Subcutaneous abdominal adipose tissue (tissue), 5 donors: ENCODE results near the gene SPRN.
"Not testable (repeated sequence)": the region's sequence is repeated elsewhere in the genome, so short reads cannot be mapped to it uniquely, and the experiment has no call there.

Source experiments
- H3K27ac ChIP-seq: one replicate; pipeline ENCODE4 v1.7.0; 2013; ENCODE audit warnings: low read depth, mild to moderate bottlenecking, inconsistent platforms, low read length, moderate library complexity
- H3K27me3 ChIP-seq, 5 donors: one replicate each; pipeline ENCODE4 v1.7.0; 2013; ENCODE audit warnings: low read length in 5 of 5, inconsistent platforms in 1 of 5; ENCODE audit not compliant: control insufficient read depth in 5 of 5, insufficient read depth in 4 of 5
- H3K36me3 ChIP-seq, 5 donors: one replicate each; pipeline ENCODE4 v1.7.0; 2013; ENCODE audit warnings: low read length in 5 of 5; ENCODE audit not compliant: control insufficient read depth in 5 of 5, insufficient read depth in 5 of 5
- H3K4me1 ChIP-seq, 5 donors: one replicate each; pipeline ENCODE4 v1.7.0; 2013; ENCODE audit warnings: low read length in 5 of 5, mild to moderate bottlenecking in 3 of 5, moderate library complexity in 1 of 5; ENCODE audit not compliant: control insufficient read depth in 5 of 5, insufficient read depth in 5 of 5
- H3K4me3 ChIP-seq, 5 donors: one replicate each; pipeline ENCODE4 v1.7.0; 2013; ENCODE audit warnings: low read length in 5 of 5, low read depth in 1 of 5
- H3K9ac ChIP-seq, 5 donors: one replicate each; pipeline ENCODE4 v1.7.0; 2013; ENCODE audit warnings: low read length in 5 of 5, mild to moderate bottlenecking in 4 of 5, moderate library complexity in 3 of 5
- H3K9me3 ChIP-seq, 5 donors: one replicate each; pipeline ENCODE4 v1.7.0; 2013; ENCODE audit warnings: low read length in 5 of 5; ENCODE audit not compliant: control insufficient read depth in 5 of 5
- donor health status: healthy.
- donor health status: healthy.
- donor health status: healthy.
- donor health status: healthy.
- donor health status: healthy.

The SPRN gene

GRCh38 chr10:133445751-133446708, 21.6 kb upstream of the SPRN start:
- Histone ChIP-seq H3K4me1 (no peaks in the 10 kb centered on the region), H3K27ac (no peak overlapping the region), H3K36me3 (peaks cover 0 to 7% (median 3%) of the 10 kb centered on the region in 5 donors), H3K27me3 (peaks cover 0 to 3% (median 0%) of the 10 kb centered on the region in 5 donors), H3K9me3 (peaks cover 5 to 33% (median 26%) of the 10 kb centered on the region in 5 donors), H3K4me3 (no peak overlapping the region), H3K9ac (no peak overlapping the region)

DNA sequence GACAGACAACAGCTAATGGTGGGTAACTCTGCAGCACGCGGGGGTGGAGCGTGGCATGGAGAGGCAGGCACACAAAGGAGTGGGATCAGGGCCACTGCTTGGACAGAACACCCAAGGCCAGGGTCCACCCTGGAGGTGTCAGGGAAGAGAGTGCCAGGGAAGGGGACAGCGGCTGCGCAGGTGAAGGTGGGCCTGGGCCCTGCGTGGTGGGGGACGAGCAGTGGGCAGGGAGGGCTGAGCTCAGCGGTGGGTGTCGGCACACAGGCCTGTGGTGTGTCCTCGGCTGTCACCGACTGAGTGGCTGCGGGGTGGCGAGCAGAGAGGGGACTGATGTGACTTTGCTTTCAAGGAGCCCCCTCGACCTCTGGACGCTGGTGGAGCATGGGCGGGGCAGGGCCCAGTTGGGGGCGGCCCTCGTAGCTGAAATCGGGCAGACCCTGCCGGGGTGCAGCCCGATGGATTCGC, 20.9 kb upstream of the SPRN start:
- no peak overlapping the region for H3K27ac ChIP-seq
- peaks cover 5 to 33% (median 26%) of the 10 kb centered on the region in 5 donors for H3K9me3 ChIP-seq
- no peak overlapping the region for H3K4me3 ChIP-seq
- H3K9ac ChIP-seq = no peak overlapping the region
- H3K4me1 ChIP-seq = no peaks in the 10 kb centered on the region
- peaks cover 0 to 7% (median 3%) of the 10 kb centered on the region in 5 donors for H3K36me3 ChIP-seq
- H3K27me3 ChIP-seq = peaks cover 0 to 3% (median 0%) of the 10 kb centered on the region in 5 donors

GRCh38 chr10:133444342-133445267, 20.2 kb upstream of the SPRN start:
- Histone ChIP-seq H3K27ac (no peak overlapping the region), H3K27me3 (peaks cover 0 to 3% (median 0%) of the 10 kb centered on the region in 5 donors), H3K4me1 (no peaks in the 10 kb centered on the region), H3K9me3 (peaks cover 5 to 33% (median 26%) of the 10 kb centered on the region in 5 donors), H3K9ac (no peak overlapping the region), H3K4me3 (no peak overlapping the region), H3K36me3 (peaks cover 0 to 7% (median 3%) of the 10 kb centered on the region in 5 donors)

DNA sequence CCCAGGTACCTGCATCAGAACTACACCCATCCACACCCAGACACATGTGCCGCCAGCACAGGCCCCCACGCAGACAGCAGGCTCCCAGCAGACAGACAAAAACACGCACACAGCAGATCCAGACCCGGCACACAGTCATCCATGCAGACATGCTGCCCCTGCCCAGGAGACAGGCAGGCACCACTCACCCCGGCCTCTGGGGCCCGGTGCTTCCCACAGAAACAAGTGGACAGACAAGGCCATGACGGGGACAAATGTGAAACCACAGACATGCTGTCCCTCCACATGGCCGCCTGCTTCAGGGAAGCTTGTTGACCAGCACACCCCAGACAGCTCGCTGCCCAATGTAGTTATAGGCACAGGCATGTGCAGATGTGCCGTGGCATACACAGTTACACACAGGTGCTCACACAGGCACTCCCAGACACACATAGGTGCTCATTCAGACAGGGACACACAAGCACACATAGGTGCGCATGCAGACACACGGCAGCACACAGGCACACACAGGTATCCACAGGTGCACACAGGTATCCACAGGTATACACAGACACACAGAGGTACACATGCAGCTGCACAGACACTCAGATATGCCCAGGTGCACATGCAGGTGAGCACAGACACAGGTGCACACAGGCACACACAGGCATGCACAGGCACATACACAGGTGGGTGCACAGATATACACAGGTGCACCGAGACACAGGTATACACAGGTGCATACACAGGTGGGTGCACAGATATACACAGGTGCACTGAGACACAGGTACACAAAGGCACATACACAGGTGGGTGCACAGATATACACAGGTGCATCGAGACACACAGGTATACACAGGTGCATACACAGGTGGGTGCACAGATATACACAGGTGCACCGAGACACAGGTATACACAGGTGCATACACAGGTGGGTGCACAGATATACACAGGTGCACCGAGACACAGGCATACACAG, 18.8 kb upstream of the SPRN start:
- Histone ChIP-seq H3K27ac (no peak overlapping the region), H3K9me3 (peaks cover 5 to 24% (median 18%) of the 10 kb centered on the region in 5 donors), H3K9ac (no peak overlapping the region), H3K36me3 (peaks cover 0 to 7% (median 3%) of the 10 kb centered on the region in 5 donors), H3K27me3 (peaks cover 0 to 3% (median 0%) of the 10 kb centered on the region in 5 donors), H3K4me3 (no peak overlapping the region), H3K4me1 (no peaks in the 10 kb centered on the region)

DNA sequence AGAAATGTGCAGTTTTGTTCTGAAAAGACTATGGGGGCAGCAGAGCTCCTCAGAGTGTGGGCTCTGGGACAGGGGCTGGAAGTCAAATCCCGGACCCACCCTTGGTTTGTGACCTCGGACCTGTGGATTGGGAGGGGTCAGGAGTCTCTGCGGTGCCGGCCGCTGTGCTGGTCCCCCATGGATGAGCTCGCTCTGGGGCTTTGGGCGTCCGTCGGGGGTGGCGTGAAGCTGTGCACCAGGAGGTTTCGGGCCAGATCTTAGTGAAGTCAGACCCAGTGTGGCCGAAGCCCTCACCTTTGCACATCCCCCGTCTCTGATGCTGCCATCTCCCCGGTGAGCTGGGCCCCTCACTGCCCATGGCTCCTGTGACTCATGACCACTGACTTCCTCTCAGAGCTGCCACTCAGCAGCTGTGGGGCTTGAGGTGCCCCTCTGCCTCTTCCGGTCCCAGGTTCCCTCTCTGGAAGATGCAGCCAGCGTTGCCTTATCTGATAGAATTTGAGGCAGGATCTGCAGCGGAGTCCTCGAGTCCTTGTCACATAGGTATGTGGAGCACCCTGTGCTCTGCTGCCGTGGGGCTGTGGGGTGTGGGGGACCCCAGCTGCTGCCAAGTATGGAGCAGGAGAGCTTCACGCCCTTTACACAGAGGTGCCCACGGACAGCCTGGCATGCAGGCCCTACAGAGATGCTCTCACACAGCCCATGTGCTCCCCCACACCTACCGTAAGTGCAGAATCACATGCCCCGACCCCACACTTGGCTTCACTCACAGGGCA, 18.0 kb upstream of the SPRN start:
- no peak overlapping the region for H3K27ac ChIP-seq
- no peak overlapping the region for H3K4me3 ChIP-seq
- H3K9me3 ChIP-seq = peaks cover 2 to 17% (median 10%) of the 10 kb centered on the region in 5 donors
- H3K36me3 ChIP-seq = peaks cover 0 to 7% (median 3%) of the 10 kb centered on the region in 5 donors
- peaks cover 0 to 3% (median 0%) of the 10 kb centered on the region in 5 donors for H3K27me3 ChIP-seq
- H3K9ac ChIP-seq = no peak overlapping the region
- H3K4me1 ChIP-seq = no peaks in the 10 kb centered on the region

DNA sequence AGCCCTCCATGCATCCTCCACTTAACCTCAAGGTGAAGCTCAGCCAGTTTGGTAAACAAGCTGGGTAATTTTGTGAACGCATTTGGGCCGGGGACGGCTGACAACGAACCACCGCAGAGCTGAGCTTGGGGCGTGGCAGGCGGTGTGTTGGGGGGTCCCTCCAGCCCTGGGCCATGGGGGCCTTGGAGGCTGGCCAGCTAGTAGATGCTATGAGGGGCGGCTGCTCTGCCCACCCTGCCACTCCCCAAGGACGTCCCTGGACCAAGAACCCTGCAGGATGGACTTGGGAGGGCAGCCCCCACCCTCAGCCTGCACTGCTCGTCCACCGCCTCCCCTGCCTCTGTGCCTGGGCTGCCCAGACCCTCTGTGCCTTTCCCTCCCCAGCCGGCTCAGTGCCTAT, 17.4 kb upstream of the SPRN start:
- Histone ChIP-seq H3K9me3 (peaks cover 0 to 11% (median 4%) of the 10 kb centered on the region in 5 donors), H3K27me3 (peaks cover 0 to 3% (median 0%) of the 10 kb centered on the region in 5 donors), H3K4me3 (no peak overlapping the region), H3K27ac (no peak overlapping the region), H3K9ac (no peak overlapping the region), H3K36me3 (peaks cover 0 to 7% (median 3%) of the 10 kb centered on the region in 5 donors), H3K4me1 (no peaks in the 10 kb centered on the region)

GRCh38 chr10:133441356-133441755, 16.9 kb upstream of the SPRN start:
- H3K4me1 ChIP-seq, H3K9me3 ChIP-seq, H3K27ac ChIP-seq, H3K36me3 ChIP-seq, H3K9ac ChIP-seq, H3K27me3 ChIP-seq, H3K4me3 ChIP-seq: not testable (repeated sequence)

DNA sequence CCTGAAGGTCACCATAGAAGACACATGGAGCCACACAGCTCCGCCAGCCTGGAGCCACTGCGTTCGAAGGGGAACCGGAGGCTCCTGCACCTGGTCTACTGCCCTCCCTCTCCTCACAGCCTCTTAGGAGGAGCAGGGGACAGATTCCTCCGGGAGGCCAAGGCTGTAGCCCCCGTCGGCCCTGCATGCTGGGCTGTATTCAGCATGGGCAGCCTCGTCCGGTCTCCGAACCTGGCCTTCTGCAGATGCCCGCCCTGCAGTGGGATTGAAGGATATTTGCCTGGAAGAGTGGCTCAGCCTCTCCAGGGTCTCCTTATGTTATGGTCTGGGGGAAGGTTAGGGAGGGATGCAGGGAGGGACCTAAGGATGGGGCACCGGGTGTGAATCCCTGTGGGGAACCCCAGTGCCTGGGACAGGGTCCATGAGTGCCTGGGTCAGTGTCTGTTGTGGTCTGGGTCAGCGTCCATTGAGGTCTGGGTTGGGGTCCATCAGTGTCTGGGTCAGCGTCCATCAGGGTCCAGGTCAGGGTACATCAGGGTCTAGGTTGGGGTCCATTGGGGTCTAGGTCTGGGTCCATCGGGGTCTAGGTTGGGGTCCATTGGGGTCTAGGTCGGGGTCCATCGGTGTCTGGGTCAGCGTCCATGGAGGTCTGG, 16.3 kb upstream of the SPRN start:
- peaks cover 0 to 3% (median 0%) of the 10 kb centered on the region in 5 donors for H3K27me3 ChIP-seq
- no peak overlapping the region for H3K4me3 ChIP-seq
- H3K36me3 ChIP-seq = peaks cover 0 to 7% (median 3%) of the 10 kb centered on the region in 5 donors
- no peak overlapping the region for H3K9ac ChIP-seq
- no peak overlapping the region for H3K27ac ChIP-seq
- no peaks in the 10 kb centered on the region for H3K4me1 ChIP-seq
- peaks cover 0 to 6% (median 0%) of the 10 kb centered on the region in 5 donors for H3K9me3 ChIP-seq
